ENCODE measurements around the gene CD244. TPM values are rescaled to one million over a fixed set of nuclear protein-coding genes. Genes with fewer than 3 reads are reported as not detected.
A peak's percentile ranks its signal among the peaks of the same experiment; 100 is the strongest.

CD244 gene
- total RNA-seq, 3 donors from 2014 or later (not counting 1 experiment from before 2014, with no cell fraction given), result 131 to 193 (median 150) TPM

GRCh38 chr1:160818207-160818937 is 44.3 kb downstream of the CD244 start:
- no peak for TF ChIP-seq CTCF (IDR thresholded peaks at IDR 0.05)
- H3K36me3 Mint-ChIP-seq, result no peaks in the 10 kb centered on the region
- peak overlapping the region; percentile 70 to 83 for H3K27ac Mint-ChIP-seq
- no peak for ATAC-seq
- no peak overlapping the region for H3K4me3 ChIP-seq (ENCODE audit: low read length)
- no peak overlapping the region for H3K27ac ChIP-seq (ENCODE audit: low read length)
- H3K36me3 ChIP-seq (ENCODE audit: control insufficient read depth, insufficient read depth, low read length), result peaks cover 60% of the 10 kb centered on the region
- WGBS (ENCODE audit: insufficient coverage), result 99% methylated on average over 5 of the region's 9 CpGs
- no peaks in the 10 kb centered on the region for H3K9me3 Mint-ChIP-seq
- H3K4me1 ChIP-seq (ENCODE audit: control insufficient read depth, insufficient read depth, low read length), result no peaks in the 10 kb centered on the region
- H3K4me3 Mint-ChIP-seq, result no peak overlapping the region
- no peak for DNase-seq
- no peaks in the 10 kb centered on the region for H3K27me3 ChIP-seq (ENCODE audit: control insufficient read depth, insufficient read depth, low read length)
- no peaks in the 10 kb centered on the region for H3K27me3 Mint-ChIP-seq (ENCODE audit: low read depth in 2 of 2)
- no peaks in the 10 kb centered on the region for H3K9me3 ChIP-seq (ENCODE audit: control insufficient read depth, insufficient read depth, low read length)
- peaks cover 26 to 34% of the 10 kb centered on the region in 2 donors for H3K4me1 Mint-ChIP-seq
- intact Hi-C loops (cut with micrococcal nuclease), result no loop called here

DNA sequence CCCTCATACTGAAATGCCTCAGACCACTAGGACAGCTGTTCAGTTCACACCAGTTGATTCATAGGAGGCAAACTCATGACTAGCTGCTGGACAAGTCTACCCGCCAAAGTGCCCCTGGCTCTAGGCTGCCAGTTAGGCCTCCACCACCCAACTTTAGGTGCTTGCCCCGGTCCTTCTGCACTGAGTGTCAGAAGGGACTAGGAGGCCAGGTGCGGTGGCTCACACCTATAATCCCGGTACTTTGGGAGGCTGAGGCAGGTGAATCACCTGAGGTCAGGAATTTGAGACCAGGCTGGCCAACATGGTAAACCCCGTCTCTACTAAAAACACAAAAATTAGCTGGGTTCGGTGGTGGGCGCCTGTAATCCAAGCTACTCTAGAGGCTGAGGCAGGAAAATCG is 47.8 kb downstream of the CD244 start:
- 97% methylated on average over 8 of the region's 8 CpGs for WGBS (ENCODE audit: insufficient coverage)
- H3K4me3 Mint-ChIP-seq, result no peak overlapping the region
- no peaks in the 10 kb centered on the region for H3K27me3 Mint-ChIP-seq (ENCODE audit: low read depth in 2 of 2)
- no peak overlapping the region for H3K27ac ChIP-seq (ENCODE audit: low read length)
- no peaks in the 10 kb centered on the region for H3K9me3 ChIP-seq (ENCODE audit: control insufficient read depth, insufficient read depth, low read length)
- H3K4me1 ChIP-seq (ENCODE audit: control insufficient read depth, insufficient read depth, low read length), result peaks cover 4% of the 10 kb centered on the region
- H3K4me1 Mint-ChIP-seq, result peaks cover 18 to 42% of the 10 kb centered on the region in 2 donors
- ATAC-seq (no peak), DNase-seq (no peak)
- peaks cover 19% of the 10 kb centered on the region for H3K36me3 Mint-ChIP-seq
- intact Hi-C loops (cut with micrococcal nuclease), result no loop called here
- H3K36me3 ChIP-seq (ENCODE audit: control insufficient read depth, insufficient read depth, low read length), result peaks cover 65% of the 10 kb centered on the region
- no peak overlapping the region for H3K4me3 ChIP-seq (ENCODE audit: low read length)
- H3K27me3 ChIP-seq (ENCODE audit: control insufficient read depth, insufficient read depth, low read length), result no peaks in the 10 kb centered on the region
- no peak for TF ChIP-seq CTCF (IDR thresholded peaks at IDR 0.05)
- no peak overlapping the region for H3K27ac Mint-ChIP-seq
- H3K9me3 Mint-ChIP-seq, result no peaks in the 10 kb centered on the region

GRCh38 chr1:160814316-160814715 is 48.4 kb downstream of the CD244 start:
- Histone ChIP-seq H3K4me3 (ENCODE audit: low read length) (no peak overlapping the region), H3K4me1 (ENCODE audit: control insufficient read depth, insufficient read depth, low read length) (peaks cover 4% of the 10 kb centered on the region), H3K27me3 (ENCODE audit: control insufficient read depth, insufficient read depth, low read length) (no peaks in the 10 kb centered on the region), H3K9me3 (ENCODE audit: control insufficient read depth, insufficient read depth, low read length) (no peaks in the 10 kb centered on the region), H3K27ac (ENCODE audit: low read length) (no peak overlapping the region), H3K36me3 (ENCODE audit: control insufficient read depth, insufficient read depth, low read length) (peaks cover 65% of the 10 kb centered on the region)
- TF ChIP-seq CTCF (IDR thresholded peaks at IDR 0.05), result no peak
- H3K27me3 Mint-ChIP-seq (ENCODE audit: low read depth in 2 of 2), result no peaks in the 10 kb centered on the region
- peaks cover 16 to 41% of the 10 kb centered on the region in 2 donors for H3K4me1 Mint-ChIP-seq
- ATAC-seq, result no peak
- intact Hi-C loops (cut with micrococcal nuclease), result no loop called here
- H3K4me3 Mint-ChIP-seq, result no peak overlapping the region
- peaks cover 19% of the 10 kb centered on the region for H3K36me3 Mint-ChIP-seq
- 95% methylated on average over 6 of the region's 6 CpGs for WGBS (ENCODE audit: insufficient coverage)
- peak overlapping the region; percentile 32 to 74 for H3K27ac Mint-ChIP-seq
- DNase-seq, result no peak
- H3K9me3 Mint-ChIP-seq, result no peaks in the 10 kb centered on the region

- Mint-ChIP-seq H3K4me1 (peaks cover 13 to 37% of the 10 kb centered on the region in 2 donors), H3K4me3 (no peak overlapping the region), H3K9me3 (no peaks in the 10 kb centered on the region), H3K27ac (no peak overlapping the region), H3K27me3 (ENCODE audit: low read depth in 2 of 2) (no peaks in the 10 kb centered on the region), H3K36me3 (peaks cover 19% of the 10 kb centered on the region)
- Histone ChIP-seq H3K27me3 (ENCODE audit: control insufficient read depth, insufficient read depth, low read length) (no peaks in the 10 kb centered on the region), H3K4me3 (ENCODE audit: low read length) (no peak overlapping the region), H3K4me1 (ENCODE audit: control insufficient read depth, insufficient read depth, low read length) (peaks cover 6% of the 10 kb centered on the region), H3K27ac (ENCODE audit: low read length) (no peak overlapping the region), H3K9me3 (ENCODE audit: control insufficient read depth, insufficient read depth, low read length) (no peaks in the 10 kb centered on the region), H3K36me3 (ENCODE audit: control insufficient read depth, insufficient read depth, low read length) (peaks cover 55% of the 10 kb centered on the region)
- no peak for TF ChIP-seq CTCF (IDR thresholded peaks at IDR 0.05)
- no peak for DNase-seq
- WGBS (ENCODE audit: insufficient coverage), result 79% methylated on average over 7 of the region's 7 CpGs
- intact Hi-C loops (cut with micrococcal nuclease), result no loop called here
- no peak for ATAC-seq
Observed at GRCh38 chr1:160813215-160813614, 49.5 kb downstream of the CD244 start.
